Loucy (cell line): ENCODE results near the gene HLTF.

Source experiments
- H2AFZ ChIP-seq: fragments of 200-600 bp; sonication (generic); 2 replicates; pipeline ENCODE4 v1.6.0; 2016; ENCODE audit warnings: antibody characterized with exemption, mild to moderate bottlenecking, low read length, moderate library complexity
- H3F3A ChIP-seq: fragments of 200-600 bp; 2 replicates; pipeline ENCODE4 v1.6.0; 2016; ENCODE audit warnings: antibody characterized with exemption, low read depth, mild to moderate bottlenecking
- H3K27me3 ChIP-seq: fragments of 200-600 bp; sonication (generic); 2 replicates; pipeline ENCODE4 v1.6.1; 2014; ENCODE audit warnings: low read length, mild to moderate bottlenecking; ENCODE audit not compliant: insufficient read depth, poor library complexity, severe bottlenecking
- H3K36me3 ChIP-seq: fragments of 200-600 bp; sonication (generic); 2 replicates; pipeline ENCODE4 v1.6.1; 2016; ENCODE audit warnings: low read length; ENCODE audit not compliant: insufficient read depth
- H3K4me1 ChIP-seq: fragments of 200-600 bp; sonication (generic); 2 replicates; pipeline ENCODE4 v1.5.1; 2014; ENCODE audit warnings: low read length, mild to moderate bottlenecking; ENCODE audit not compliant: insufficient read depth, poor library complexity, severe bottlenecking
- H3K4me2 ChIP-seq: fragments of 200-600 bp; sonication (generic); 2 replicates; pipeline ENCODE4 v1.6.0; 2014; ENCODE audit warnings: antibody characterized with exemption, low read length, low read depth, mild to moderate bottlenecking; ENCODE audit not compliant: poor library complexity, severe bottlenecking
- H3K4me3 ChIP-seq: fragments of 200-600 bp; sonication (generic); 2 replicates; pipeline ENCODE4 v1.5.1; 2014; ENCODE audit warnings: low read length, mild to moderate bottlenecking, mixed read lengths; ENCODE audit not compliant: poor library complexity, severe bottlenecking
- H3K79me2 ChIP-seq: fragments of 200-600 bp; sonication (generic); 2 replicates; pipeline ENCODE4 v1.6.1; 2014; ENCODE audit warnings: low read length; ENCODE audit not compliant: insufficient read depth
- H3K9ac ChIP-seq: fragments of 200-600 bp; sonication (generic); 2 replicates; pipeline ENCODE4 v1.6.0; 2014; ENCODE audit warnings: mild to moderate bottlenecking, low read depth, low read length, moderate library complexity; ENCODE audit not compliant: poor library complexity, severe bottlenecking
- H3K9me2 ChIP-seq: fragments of 200-600 bp; sonication (generic); replicated peaks from 2 replicates; pipeline ENCODE4 v1.6.1; 2016; ENCODE audit warnings: low read depth, low read length, mixed read lengths
- H3K9me3 ChIP-seq: fragments of 200-600 bp; sonication (generic); 2 replicates; pipeline ENCODE4 v1.6.1; 2014; ENCODE audit warnings: mild to moderate bottlenecking, antibody characterized with exemption, low read length, low read depth; ENCODE audit not compliant: insufficient read depth
- H4K20me1 ChIP-seq: fragments of 200-600 bp; sonication (generic); 2 replicates; pipeline ENCODE4 v1.6.0; 2014; ENCODE audit warnings: antibody characterized with exemption, low read length, mild to moderate bottlenecking; ENCODE audit not compliant: insufficient read depth, poor library complexity, severe bottlenecking
- CTCF ChIP-seq: fragments of 200-600 bp; sonication (generic); conservative IDR thresholded peaks from 2 replicates; pipeline ENCODE4 v1.5.1; 2014; ENCODE audit warnings: mild to moderate bottlenecking, antibody characterized with exemption, low read length
- EZH2phosphoT487 ChIP-seq: fragments of 200-600 bp; IDR thresholded peaks from 2 replicates; pipeline ENCODE4 v1.6.1; 2018; ENCODE audit warnings: antibody characterized with exemption, mild to moderate bottlenecking, moderate library complexity, borderline replicate concordance

Gene HLTF

GRCh38 chr3:149089395-149089794 lies 3.1 kb upstream of the HLTF start:
- H3K4me2 ChIP-seq = no peak overlapping the region
- no peaks in the 10 kb centered on the region for H3F3A ChIP-seq
- no peaks in the 10 kb centered on the region for H3K9me2 ChIP-seq
- no peaks in the 10 kb centered on the region for H3K27me3 ChIP-seq
- peaks cover 22% of the 10 kb centered on the region for H3K79me2 ChIP-seq
- peaks cover 16% of the 10 kb centered on the region for H3K4me1 ChIP-seq
- peaks cover 18% of the 10 kb centered on the region for H4K20me1 ChIP-seq
- no peaks in the 10 kb centered on the region for H3K9me3 ChIP-seq
- H2AFZ ChIP-seq = no peak overlapping the region
- H3K4me3 ChIP-seq = no peak overlapping the region
- TF ChIP-seq EZH2phosphoT487 (no peak), CTCF (no peak)
- no peaks in the 10 kb centered on the region for H3K36me3 ChIP-seq
- H3K9ac ChIP-seq = no peak overlapping the region

- peaks cover 38% of the 10 kb centered on the region for H3K4me1 ChIP-seq
- peaks cover 40% of the 10 kb centered on the region for H4K20me1 ChIP-seq
- TF ChIP-seq CTCF = no peak
- TF ChIP-seq EZH2phosphoT487 = no peak
- peak overlapping the region; percentile 59 for H3K9ac ChIP-seq
- H3K27me3 ChIP-seq = no peaks in the 10 kb centered on the region
- no peaks in the 10 kb centered on the region for H3K9me2 ChIP-seq
- no peaks in the 10 kb centered on the region for H3K9me3 ChIP-seq
- peaks cover 44% of the 10 kb centered on the region for H3K79me2 ChIP-seq
- H3F3A ChIP-seq = no peaks in the 10 kb centered on the region
- H3K4me2 ChIP-seq = peak overlapping the region; percentile 61
- no peaks in the 10 kb centered on the region for H3K36me3 ChIP-seq
- H2AFZ ChIP-seq = peak overlapping the region; percentile 85; the same call in 1 of the 2 replicates
- peak overlapping the region; percentile 96 for H3K4me3 ChIP-seq
Measured at GRCh38 chr3:149087208-149087607, 875 bp upstream of the HLTF start.

GRCh38 chr3:149085828-149086231 lies 503 bp downstream of the HLTF start:
- no peak for TF ChIP-seq EZH2phosphoT487
- peak overlapping the region; percentile 96 for H3K4me3 ChIP-seq
- H3K9me2 ChIP-seq = no peaks in the 10 kb centered on the region
- no peaks in the 10 kb centered on the region for H3K36me3 ChIP-seq
- peaks cover 58% of the 10 kb centered on the region for H3K79me2 ChIP-seq
- no peaks in the 10 kb centered on the region for H3K27me3 ChIP-seq
- H3K4me2 ChIP-seq = peak overlapping the region; percentile 88
- no peaks in the 10 kb centered on the region for H3K9me3 ChIP-seq
- H3K4me1 ChIP-seq = peaks cover 47% of the 10 kb centered on the region
- H2AFZ ChIP-seq = peak overlapping the region; percentile 90
- peak overlapping the region; percentile 86 for H3K9ac ChIP-seq
- H3F3A ChIP-seq = no peaks in the 10 kb centered on the region
- peaks cover 54% of the 10 kb centered on the region for H4K20me1 ChIP-seq

- Histone ChIP-seq H3K9me2 (no peaks in the 10 kb centered on the region), H3K36me3 (peaks cover 9% of the 10 kb centered on the region; the same call in 1 of the 2 replicates), H3K4me1 (peaks cover 59% of the 10 kb centered on the region), H3K9ac (peak overlapping the region; percentile 43), H3K9me3 (no peaks in the 10 kb centered on the region), H3F3A (no peaks in the 10 kb centered on the region), H3K4me3 (peak overlapping the region; percentile 96), H3K27me3 (no peaks in the 10 kb centered on the region), H3K4me2 (peak overlapping the region; percentile 88), H2AFZ (no peak overlapping the region), H3K79me2 (peaks cover 93% of the 10 kb centered on the region), H4K20me1 (peaks cover 88% of the 10 kb centered on the region)
- no peak for TF ChIP-seq CTCF
- TF ChIP-seq EZH2phosphoT487 = no peak
Measured at GRCh38 chr3:149081772-149082171, 4.6 kb downstream of the HLTF start.
